ENCODE data around the gene KIAA0319L.
A peak's percentile ranks its signal among the peaks of the same experiment; 100 is the strongest.
"Not testable (repeated sequence)": the region's sequence is repeated elsewhere in the genome, so short reads cannot be mapped to it uniquely, and the experiment has no call there.

The KIAA0319L gene

GRCh38 chr1:35488336-35488735 lies 68.9 kb downstream of the KIAA0319L start:
- DNase-seq (ENCODE audit: low read depth): no peak

GRCh38 chr1:35486858-35487408 lies 70.3 kb downstream of the KIAA0319L start:
- DNase-seq (ENCODE audit: low read depth): no peak

GRCh38 chr1:35481229-35481628 lies 76.0 kb downstream of the KIAA0319L start:
- DNase-seq (ENCODE audit: low read depth): no peak

GRCh38 chr1:35477870-35478269 lies 79.3 kb downstream of the KIAA0319L start:
- no peak for DNase-seq (ENCODE audit: low read depth)

GRCh38 chr1:35475856-35476674 lies 81.1 kb downstream of the KIAA0319L start:
- no peak for DNase-seq (ENCODE audit: low read depth)

GRCh38 chr1:35475356-35475755 lies 81.8 kb downstream of the KIAA0319L start:
- DNase-seq (ENCODE audit: low read depth): no peak

GRCh38 chr1:35473216-35473615 lies 84.0 kb downstream of the KIAA0319L start:
- not testable (repeated sequence) for DNase-seq (ENCODE audit: low read depth)

GRCh38 chr1:35470977-35471613 lies 86.1 kb downstream of the KIAA0319L start:
- DNase-seq (ENCODE audit: low read depth): no peak

- no peak for DNase-seq (ENCODE audit: low read depth)
Observed at GRCh38 chr1:35466120-35466519, 91.1 kb downstream of the KIAA0319L start.

- not testable (repeated sequence) for DNase-seq (ENCODE audit: low read depth)
Observed at GRCh38 chr1:35463749-35464148, 93.5 kb downstream of the KIAA0319L start.

GRCh38 chr1:35463232-35463631 lies 94.0 kb downstream of the KIAA0319L start:
- no peak for DNase-seq (ENCODE audit: low read depth)

- DNase-seq (ENCODE audit: low read depth): no peak
Observed at GRCh38 chr1:35461966-35462651, 95.1 kb downstream of the KIAA0319L start.

GRCh38 chr1:35460796-35461195 lies 96.4 kb downstream of the KIAA0319L start:
- DNase-seq (ENCODE audit: low read depth): no peak

GRCh38 chr1:35454616-35455015 lies 102.6 kb downstream of the KIAA0319L start:
- no peak for DNase-seq (ENCODE audit: low read depth)

- no peak for DNase-seq (ENCODE audit: low read depth)
Observed at GRCh38 chr1:35454176-35454575, 103.0 kb downstream of the KIAA0319L start.

GRCh38 chr1:35453031-35453430 lies 104.2 kb downstream of the KIAA0319L start:
- DNase-seq (ENCODE audit: low read depth): no peak

- DNase-seq (ENCODE audit: low read depth): no peak
Observed at GRCh38 chr1:35452106-35452774, 105.0 kb downstream of the KIAA0319L start.

GRCh38 chr1:35451125-35451528 lies 106.1 kb downstream of the KIAA0319L start:
- DNase-seq (ENCODE audit: low read depth): peak; percentile 24

- no peak for DNase-seq (ENCODE audit: low read depth)
Observed at GRCh38 chr1:35449334-35450008, 107.7 kb downstream of the KIAA0319L start.

- DNase-seq (ENCODE audit: low read depth): no peak
Observed at GRCh38 chr1:35448344-35448801, 108.8 kb downstream of the KIAA0319L start.

GRCh38 chr1:35447278-35447677 lies 109.9 kb downstream of the KIAA0319L start:
- DNase-seq (ENCODE audit: low read depth): no peak

- no peak for DNase-seq (ENCODE audit: low read depth)
Observed at GRCh38 chr1:35444519-35444774, 112.8 kb downstream of the KIAA0319L start.

Measured in HS-27A (cell line).